HL-60/S4 treated with phorbol 12-myristate 13-acetate at 8.2 ng/mL for 4 days and 3 days (cell line): Measurements from ENCODE around the gene NPY5R.

Experiments used
- in situ Hi-C: fragments of 300-500 bp; cut with MboI; formaldehyde crosslinking; loops from 2 replicates; pipeline ENCODE4 v1.15.0; 2022; ENCODE audit warnings: low sequenced_read_pairs

The NPY5R gene

GRCh38 chr4:163384434-163384833 is 40.7 kb downstream of the NPY5R start:
- in situ Hi-C loops: no loop called here

GRCh38 chr4:163384926-163385325 is 41.2 kb downstream of the NPY5R start:
- in situ Hi-C loops: no loop called here

DNA sequence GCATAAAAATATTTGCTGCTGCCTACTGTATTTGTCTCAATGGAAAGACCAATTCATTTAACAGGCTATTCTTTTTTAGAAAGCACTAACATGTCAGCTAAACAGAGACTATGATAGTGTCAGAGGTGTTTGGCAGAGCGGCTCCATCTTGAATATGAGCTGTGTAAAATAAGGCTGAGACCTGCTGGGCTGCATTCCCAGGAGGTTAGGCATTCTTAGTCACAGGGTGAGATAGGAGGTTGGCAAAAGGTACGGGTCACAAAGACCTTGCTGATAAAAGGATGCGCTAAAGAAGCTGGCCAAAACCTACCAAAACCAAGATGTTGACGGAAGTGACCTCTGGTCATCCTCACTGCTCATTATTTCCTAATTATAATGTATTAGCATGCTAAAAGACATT is 41.8 kb downstream of the NPY5R start:
- in situ Hi-C loops: no loop called here

DNA sequence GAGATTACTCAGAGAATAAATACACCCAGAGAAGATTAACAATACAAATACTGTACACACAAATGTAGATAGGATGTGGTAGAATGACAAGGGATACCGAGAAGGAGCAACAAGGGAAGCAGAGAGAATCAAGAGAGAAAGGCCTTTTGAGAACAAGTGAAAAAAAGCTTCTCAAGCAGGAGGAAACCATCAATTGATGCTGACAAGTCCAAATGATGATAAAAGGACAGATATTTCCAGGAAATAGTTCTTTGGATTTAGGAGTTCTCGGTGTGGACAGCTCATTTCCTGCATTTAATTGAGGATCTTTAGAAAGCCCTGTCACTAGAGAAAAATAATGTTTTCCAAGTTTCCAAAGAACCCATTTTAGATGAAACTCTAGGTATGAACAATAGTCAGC is 48.1 kb downstream of the NPY5R start:
- in situ Hi-C loops: no loop called here

- in situ Hi-C loops: no loop called here
These were observed 48.6 kb downstream of the NPY5R start for GRCh38 chr4:163392328-163392727.

DNA sequence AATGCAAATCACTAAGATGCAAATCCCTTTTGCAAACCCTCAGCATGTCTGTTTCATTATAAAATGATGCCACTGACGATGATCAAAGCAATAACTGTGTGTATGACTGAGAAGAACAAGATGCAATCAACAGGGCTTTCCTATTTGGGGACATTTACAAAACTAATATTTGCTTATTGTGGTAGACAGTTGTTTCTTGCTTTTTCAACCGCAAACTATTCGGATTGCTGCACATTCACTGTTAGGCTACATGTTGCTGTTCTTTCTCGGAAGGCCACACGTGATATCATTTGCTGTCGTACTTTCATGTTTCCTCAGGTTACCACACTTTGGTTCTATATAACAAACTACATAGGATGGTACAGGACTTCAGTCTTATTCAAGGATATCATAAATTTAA is 49.8 kb downstream of the NPY5R start:
- in situ Hi-C loops: no loop called here

- in situ Hi-C loops: no loop called here
These were observed 51.4 kb downstream of the NPY5R start for GRCh38 chr4:163395055-163395454.

GRCh38 chr4:163395758-163396157 is 52.1 kb downstream of the NPY5R start:
- in situ Hi-C loops: no loop called here

DNA sequence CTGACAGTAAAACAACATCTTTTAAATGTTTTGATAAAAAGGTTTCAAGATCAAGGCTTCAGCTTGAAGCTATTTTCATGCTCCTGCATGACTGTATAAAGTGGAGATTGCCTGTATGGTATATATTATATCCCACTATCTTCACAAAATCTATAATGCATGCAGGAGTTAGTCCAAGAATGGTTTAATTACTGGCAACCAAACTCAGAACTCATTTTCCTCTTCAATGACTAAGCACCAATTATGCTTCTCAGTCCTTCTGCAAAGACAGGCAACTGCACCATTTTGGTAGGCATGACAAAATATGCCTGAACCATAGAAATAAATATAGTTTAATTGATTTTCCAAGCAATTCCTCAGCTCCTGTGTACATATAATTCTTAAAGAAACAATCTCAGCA is 54.5 kb downstream of the NPY5R start:
- in situ Hi-C loops: no loop called here

DNA sequence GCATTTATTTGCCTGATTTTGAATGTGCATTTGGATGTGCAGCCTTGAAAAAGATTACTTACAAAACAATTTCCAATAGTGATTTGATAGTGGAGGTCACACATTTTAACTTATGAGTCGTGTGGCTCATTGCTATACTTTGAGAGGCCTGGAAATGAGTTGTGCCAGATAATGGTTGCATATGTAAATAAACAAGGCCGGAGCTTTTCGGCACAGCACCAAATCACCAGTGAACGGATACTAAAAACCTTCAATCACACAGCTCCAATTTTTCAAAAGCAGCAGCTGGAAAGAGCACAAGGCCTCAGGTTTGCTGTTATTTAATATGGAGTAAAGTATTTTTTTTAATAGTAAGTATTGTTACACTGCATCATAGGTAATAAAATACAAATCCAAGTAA is 57.2 kb downstream of the NPY5R start:
- in situ Hi-C loops: no loop called here
